Measurements from ENCODE around the gene JAZF1.

DNA sequence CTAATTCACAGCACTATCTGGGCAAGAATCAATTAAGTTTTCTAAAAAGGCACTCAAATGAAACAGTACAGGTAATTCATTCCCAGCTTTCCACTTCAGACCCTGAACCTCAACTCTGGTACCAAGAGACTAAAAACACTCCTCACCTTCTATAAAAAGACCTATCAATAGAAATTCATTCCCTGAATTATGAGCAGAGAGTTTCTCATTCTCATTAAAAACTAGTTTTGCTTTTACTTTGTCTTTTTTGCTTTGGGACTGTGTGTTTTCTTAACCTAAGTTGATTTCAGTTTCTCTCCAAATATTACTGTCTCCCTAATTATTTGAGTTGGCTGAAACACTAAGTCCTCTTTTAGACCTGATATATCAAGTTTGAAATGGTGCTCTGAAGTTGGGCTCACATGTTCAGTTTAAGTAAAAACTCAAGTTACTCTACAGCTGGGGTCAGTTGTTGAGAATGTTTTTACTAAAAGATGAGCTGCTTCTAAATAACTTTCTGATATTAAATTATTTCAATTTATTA lies 189.5 kb downstream of the JAZF1 start:
- TF ChIP-seq, protein P1, sequence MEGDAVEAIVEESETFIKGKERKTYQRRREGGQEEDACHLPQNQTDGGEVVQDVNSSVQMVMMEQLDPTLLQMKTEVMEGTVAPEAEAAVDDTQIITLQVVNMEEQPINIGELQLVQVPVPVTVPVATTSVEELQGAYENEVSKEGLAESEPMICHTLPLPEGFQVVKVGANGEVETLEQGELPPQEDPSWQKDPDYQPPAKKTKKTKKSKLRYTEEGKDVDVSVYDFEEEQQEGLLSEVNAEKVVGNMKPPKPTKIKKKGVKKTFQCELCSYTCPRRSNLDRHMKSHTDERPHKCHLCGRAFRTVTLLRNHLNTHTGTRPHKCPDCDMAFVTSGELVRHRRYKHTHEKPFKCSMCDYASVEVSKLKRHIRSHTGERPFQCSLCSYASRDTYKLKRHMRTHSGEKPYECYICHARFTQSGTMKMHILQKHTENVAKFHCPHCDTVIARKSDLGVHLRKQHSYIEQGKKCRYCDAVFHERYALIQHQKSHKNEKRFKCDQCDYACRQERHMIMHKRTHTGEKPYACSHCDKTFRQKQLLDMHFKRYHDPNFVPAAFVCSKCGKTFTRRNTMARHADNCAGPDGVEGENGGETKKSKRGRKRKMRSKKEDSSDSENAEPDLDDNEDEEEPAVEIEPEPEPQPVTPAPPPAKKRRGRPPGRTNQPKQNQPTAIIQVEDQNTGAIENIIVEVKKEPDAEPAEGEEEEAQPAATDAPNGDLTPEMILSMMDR (IDR thresholded peaks at IDR 0.05): no peak
- TF ChIP-seq POLR2A (IDR thresholded peaks at IDR 0.05): no peak
